DOHH2 (cell line): ENCODE data around the gene SETD3.

Source experiments
- EZH2phosphoT487 ChIP-seq: fragments of 200-600 bp; sonication (generic); IDR thresholded peaks from 2 replicates; pipeline ENCODE4 v1.6.1; 2017; ENCODE audit warnings: borderline replicate concordance, mild to moderate bottlenecking, antibody characterized with exemption, low read length, moderate library complexity, mixed read lengths
- TF ChIP-seq, protein P1 (sequence below): fragments of 200-600 bp; sonication (generic); IDR thresholded peaks from one replicate; pipeline ENCODE4 v1.5.1; 2014; ENCODE audit warnings: antibody characterized with exemption, mild to moderate bottlenecking, low read depth, low read length; ENCODE audit not compliant: poor library complexity, severe bottlenecking

DNA sequence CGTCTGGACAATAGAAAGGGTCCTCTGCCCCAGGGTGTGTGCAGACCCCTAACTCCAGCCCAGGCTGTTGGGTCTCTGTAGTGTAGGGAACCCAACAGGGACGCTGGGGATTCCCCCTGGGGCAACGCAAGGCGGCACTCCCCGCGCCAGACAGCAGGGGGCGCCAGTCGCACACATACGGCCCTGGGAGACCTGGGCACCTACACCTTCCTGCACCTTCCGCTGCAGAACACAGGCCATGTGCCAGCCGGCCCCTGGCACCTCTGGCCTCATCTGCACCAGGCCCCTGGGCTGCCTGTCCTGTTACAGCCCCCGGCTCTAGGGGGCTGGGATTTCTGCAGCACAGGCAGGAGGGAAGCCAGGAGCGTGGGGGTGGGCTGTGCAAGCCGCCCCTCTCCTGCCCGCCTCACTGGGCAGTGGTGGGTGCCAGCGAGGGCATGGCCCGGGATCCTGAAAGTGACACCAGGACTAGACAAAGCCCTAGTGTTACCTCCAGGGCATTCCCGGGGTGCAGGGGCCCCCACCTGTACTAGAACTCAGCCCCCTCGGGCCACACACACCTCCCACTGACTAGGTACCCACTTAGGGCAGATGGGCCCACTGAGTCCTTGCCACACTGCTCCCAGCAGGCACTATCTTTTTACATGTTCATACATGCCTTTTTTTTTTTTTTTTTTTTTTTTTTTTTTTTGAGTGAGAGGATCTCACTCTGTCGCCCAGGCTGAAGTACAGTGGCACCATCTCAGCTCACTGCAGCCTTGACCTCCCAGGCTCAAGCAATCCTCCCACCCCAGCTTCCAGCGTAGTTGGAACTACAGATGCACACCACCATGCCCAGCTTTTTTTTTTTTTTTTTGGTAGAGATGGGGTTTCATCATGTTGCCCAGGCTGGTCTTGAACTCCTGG, 38.0 kb upstream of the SETD3 start:
- TF ChIP-seq, protein P1, sequence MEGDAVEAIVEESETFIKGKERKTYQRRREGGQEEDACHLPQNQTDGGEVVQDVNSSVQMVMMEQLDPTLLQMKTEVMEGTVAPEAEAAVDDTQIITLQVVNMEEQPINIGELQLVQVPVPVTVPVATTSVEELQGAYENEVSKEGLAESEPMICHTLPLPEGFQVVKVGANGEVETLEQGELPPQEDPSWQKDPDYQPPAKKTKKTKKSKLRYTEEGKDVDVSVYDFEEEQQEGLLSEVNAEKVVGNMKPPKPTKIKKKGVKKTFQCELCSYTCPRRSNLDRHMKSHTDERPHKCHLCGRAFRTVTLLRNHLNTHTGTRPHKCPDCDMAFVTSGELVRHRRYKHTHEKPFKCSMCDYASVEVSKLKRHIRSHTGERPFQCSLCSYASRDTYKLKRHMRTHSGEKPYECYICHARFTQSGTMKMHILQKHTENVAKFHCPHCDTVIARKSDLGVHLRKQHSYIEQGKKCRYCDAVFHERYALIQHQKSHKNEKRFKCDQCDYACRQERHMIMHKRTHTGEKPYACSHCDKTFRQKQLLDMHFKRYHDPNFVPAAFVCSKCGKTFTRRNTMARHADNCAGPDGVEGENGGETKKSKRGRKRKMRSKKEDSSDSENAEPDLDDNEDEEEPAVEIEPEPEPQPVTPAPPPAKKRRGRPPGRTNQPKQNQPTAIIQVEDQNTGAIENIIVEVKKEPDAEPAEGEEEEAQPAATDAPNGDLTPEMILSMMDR, result peak; percentile 88
- no peak for TF ChIP-seq EZH2phosphoT487
